HFF-Myc (cell line): ENCODE data around the gene EEPD1.

Experiments
- DNase-seq: peaks from one replicate; pipeline ENCODE4 v3.0.0-alpha.2; 2011; ENCODE audit warnings: low read depth; ENCODE audit errors: extremely low read depth
- H3K4me3 ChIP-seq: replicated peaks from 2 replicates; pipeline ENCODE4 v1.5.1; 2011; ENCODE audit warnings: low read depth, mild to moderate bottlenecking, control low read depth, low read length
- TF ChIP-seq, protein P1 (sequence below): IDR thresholded peaks from 2 replicates; pipeline ENCODE4 v1.5.1; 2012; ENCODE audit warnings: mild to moderate bottlenecking, low read depth, low read length, control low read depth; ENCODE audit errors: missing control alignments

EEPD1 gene

DNA sequence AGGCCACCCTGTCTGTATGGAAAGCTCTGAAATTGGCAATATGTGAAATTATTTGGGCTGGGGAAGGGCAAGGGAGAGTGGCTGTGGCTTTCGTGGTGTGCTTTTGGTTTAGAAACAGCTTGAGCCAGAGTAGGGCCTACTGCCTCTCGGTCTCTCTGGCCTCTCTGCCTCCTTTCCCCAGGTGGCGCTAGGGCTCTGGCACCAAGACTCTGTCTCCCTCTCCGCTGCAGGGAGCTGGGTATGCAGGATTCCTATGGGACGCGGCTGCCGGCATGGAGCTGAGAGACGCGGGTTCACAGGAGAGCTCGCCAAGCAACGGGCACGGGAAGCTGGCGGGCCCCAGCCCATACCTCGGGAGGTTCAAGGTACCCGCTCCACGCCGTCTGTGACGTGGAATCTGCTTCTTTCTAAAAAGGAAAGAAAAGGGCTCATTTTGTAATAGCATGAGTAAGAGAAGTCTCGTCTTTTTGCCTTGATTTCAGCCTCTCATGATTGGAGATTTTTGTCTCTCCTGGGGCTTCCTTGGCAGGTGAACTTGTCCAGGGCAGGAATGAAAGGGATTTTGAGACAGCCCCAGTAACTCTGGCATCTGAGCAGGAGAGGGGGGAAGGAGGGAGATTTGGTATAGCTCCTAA is 131.5 kb downstream of the EEPD1 start:
- no peak overlapping the region for H3K4me3 ChIP-seq
- TF ChIP-seq, protein P1, sequence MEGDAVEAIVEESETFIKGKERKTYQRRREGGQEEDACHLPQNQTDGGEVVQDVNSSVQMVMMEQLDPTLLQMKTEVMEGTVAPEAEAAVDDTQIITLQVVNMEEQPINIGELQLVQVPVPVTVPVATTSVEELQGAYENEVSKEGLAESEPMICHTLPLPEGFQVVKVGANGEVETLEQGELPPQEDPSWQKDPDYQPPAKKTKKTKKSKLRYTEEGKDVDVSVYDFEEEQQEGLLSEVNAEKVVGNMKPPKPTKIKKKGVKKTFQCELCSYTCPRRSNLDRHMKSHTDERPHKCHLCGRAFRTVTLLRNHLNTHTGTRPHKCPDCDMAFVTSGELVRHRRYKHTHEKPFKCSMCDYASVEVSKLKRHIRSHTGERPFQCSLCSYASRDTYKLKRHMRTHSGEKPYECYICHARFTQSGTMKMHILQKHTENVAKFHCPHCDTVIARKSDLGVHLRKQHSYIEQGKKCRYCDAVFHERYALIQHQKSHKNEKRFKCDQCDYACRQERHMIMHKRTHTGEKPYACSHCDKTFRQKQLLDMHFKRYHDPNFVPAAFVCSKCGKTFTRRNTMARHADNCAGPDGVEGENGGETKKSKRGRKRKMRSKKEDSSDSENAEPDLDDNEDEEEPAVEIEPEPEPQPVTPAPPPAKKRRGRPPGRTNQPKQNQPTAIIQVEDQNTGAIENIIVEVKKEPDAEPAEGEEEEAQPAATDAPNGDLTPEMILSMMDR = no peak
- DNase-seq = no peak

DNA sequence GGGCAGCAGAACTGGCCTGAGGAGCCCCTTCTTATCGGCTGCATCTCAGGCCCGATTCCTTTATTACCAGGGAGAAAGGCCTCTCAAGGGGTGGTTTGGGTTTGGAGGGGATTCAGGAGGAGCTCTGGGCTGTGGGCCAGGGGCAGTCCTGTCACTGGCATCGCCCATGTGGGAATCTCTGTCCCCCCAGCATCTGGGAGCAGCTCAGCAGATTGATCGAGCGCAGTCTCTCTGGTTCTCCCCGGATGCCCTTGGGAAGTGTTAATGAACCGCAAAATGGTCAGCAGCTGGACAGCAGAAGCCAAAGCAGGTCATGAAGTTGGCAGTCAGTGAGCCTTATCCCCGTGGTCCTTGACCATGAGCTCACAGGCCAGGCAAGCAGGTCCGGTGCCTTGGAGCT is 132.2 kb downstream of the EEPD1 start:
- no peak for DNase-seq
- TF ChIP-seq, protein P1 = no peak
- no peak overlapping the region for H3K4me3 ChIP-seq

DNA sequence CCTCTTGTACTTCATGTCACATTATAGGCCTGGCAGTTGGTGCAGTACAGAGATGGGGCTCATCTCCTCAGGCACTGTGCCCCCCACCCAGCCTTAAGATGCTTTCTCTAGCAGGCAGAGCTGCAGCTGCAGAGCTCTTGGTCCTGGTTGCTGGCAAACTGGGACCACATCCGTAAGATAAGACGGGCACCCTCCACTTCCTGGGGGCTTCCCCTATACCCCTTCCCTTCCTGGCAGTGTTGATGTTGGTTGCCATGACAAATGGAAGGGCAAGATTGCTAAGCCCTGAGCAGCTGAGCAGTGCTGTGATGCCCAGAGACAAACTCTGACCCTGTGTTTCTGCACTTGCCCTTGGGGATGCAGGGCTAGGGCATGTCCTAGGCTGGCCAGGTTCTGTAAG is 133.2 kb downstream of the EEPD1 start:
- no peak overlapping the region for H3K4me3 ChIP-seq
- no peak for DNase-seq
- TF ChIP-seq, protein P1 = no peak

DNA sequence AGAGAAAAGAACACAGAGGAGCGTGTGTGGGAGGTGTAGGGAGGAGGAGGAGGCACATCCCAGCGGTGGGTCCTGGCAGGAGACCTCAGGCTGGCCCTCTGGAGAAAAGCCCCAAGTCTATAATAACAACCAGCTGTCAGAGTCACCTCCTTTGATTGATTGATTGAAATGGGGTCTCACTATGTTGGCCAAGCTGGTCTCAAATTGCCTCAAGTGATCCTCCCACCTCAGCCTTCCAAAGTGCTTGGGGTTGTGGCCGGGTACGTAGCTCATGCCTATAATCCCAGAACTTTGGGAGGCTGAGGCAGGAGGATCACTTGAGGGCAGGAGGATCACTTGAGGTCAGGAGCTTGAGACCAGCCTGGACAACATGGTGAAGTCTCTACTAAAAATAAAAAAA is 133.6 kb downstream of the EEPD1 start:
- TF ChIP-seq, protein P1 = no peak
- no peak for DNase-seq
- H3K4me3 ChIP-seq = no peak overlapping the region

DNA sequence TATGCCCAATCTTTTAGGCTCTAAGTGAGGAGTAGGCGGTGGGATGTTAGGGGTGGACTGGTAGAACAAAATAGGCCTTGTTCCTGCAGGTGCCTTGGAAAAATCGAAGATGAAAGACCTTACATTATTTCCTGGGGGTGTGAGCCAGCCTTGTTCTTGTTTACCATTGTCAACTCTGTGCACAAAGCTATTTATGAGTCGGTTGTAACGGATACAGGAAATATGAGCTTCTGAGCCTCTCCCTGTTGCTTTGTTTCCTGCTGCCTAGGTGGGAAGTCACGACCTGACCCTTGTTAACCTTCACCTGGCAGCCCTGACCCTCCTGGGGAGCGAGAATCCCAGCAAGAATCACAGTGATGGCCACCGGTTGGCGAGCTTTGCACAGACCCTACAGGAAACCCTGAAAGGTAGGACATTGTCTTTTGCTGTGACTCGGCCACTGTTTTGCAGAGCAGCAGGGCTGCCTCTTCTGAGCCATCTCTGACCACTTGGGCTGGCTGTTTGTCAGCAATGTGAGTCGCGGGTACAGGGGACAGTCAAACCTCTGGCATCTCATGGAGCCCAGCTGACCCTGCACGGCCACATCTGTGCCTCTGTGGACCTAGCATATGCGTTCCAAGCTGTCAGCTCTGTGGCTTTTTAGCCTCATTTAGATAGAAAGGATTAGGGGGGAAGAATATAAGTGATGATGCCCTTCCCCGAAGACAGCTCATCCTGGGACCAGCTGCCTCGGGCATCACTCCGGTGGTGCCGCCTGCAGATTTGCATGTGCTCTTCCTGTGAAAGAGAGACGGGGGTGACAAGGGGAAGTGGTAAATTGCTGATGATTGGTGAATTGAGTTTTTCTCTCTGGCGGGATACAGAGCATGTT is 134.6 kb downstream of the EEPD1 start:
- no peak overlapping the region for H3K4me3 ChIP-seq
- no peak for DNase-seq
- TF ChIP-seq, protein P1 = no peak

DNA sequence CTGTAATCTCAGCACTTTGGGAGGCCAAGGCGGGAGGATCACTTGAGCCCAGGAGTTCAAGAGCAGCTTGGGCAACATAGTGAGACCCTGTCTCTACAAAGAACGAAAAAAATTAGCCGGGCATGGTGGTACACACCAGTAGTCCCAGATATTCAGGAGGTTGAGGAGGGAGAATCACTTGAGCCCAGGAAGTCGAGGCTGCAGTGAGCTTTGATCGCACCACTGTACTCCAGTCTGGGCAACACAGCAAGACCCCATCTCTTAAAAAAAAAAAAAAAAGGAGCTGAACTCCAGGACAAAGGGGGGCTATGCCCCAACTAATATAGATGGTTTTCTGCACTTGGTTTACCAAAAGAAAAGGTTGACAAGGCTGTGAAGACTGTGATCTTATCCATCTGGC is 135.4 kb downstream of the EEPD1 start:
- H3K4me3 ChIP-seq = no peak overlapping the region
- TF ChIP-seq, protein P1 = no peak
- DNase-seq = no peak
